Right atrium auricular region (tissue), 2 donors: ENCODE data around the gene OR1L8. TPM values are rescaled to one million over a fixed set of nuclear protein-coding genes. Genes with fewer than 3 reads are reported as not detected.

Experiments used
- DNase-seq: peaks from one replicate; pipeline ENCODE4 v3.0.0-alpha.2; 2019; ENCODE audit warnings: low spot score
- H3K27ac ChIP-seq, 2 donors: fragments of 200-600 bp; sonication (generic); 1 replicate in 1 of 2; 2 replicates in 1 of 2; pipeline ENCODE4 v1.5.1; 2016 to 2019
- H3K27me3 ChIP-seq, 2 donors: fragments of 200-600 bp; sonication (generic); one replicate each; pipeline versions ENCODE4 v1.5.1 to v1.6.0; 2017 to 2019
- H3K36me3 ChIP-seq: fragments of 200-600 bp; sonication (generic); one replicate; pipeline ENCODE4 v1.5.1; 2016
- H3K4me1 ChIP-seq, 2 donors: fragments of 200-600 bp; sonication (generic); one replicate each; pipeline versions ENCODE4 v1.5.1 to v1.6.0; 2017 to 2019
- H3K4me3 ChIP-seq, 2 donors: fragments of 200-600 bp; sonication (generic); 1 replicate in 1 of 2; 2 replicates in 1 of 2; pipeline ENCODE4 v1.5.1; 2017 to 2019; ENCODE audit warnings: mild to moderate bottlenecking in 1 of 2, moderate library complexity in 1 of 2
- H3K9me3 ChIP-seq, 2 donors: fragments of 200-600 bp; sonication (generic); one replicate each; pipeline ENCODE4 v1.5.1; 2019
- CTCF ChIP-seq, 2 donors: fragments of 200-600 bp; sonication (generic); IDR thresholded peaks; one replicate each; pipeline ENCODE4 v1.5.1; 2019; ENCODE audit warnings: antibody characterized with exemption in 2 of 2
- total RNA-seq, 2 donors: library from RNA; depleted of rRNA; stranded (reverse); fragments of >200 nt; gene quantifications; one replicate each; pipeline ENCODE4 v1.1.0, GENCODE V29; 2016

OR1L8 gene
- total RNA-seq, 2 donors from 2014 or later, result 0.43 to 0.48 TPM

GRCh38 chr9:122580360-122580759, 2.8 kb downstream of the OR1L8 start:
- no peaks in the 10 kb centered on the region for H3K27me3 ChIP-seq
- H3K9me3 ChIP-seq, result peaks cover 0 to 3% of the 10 kb centered on the region in 2 donors
- no peaks in the 10 kb centered on the region for H3K4me1 ChIP-seq
- H3K27ac ChIP-seq, result no peak overlapping the region
- no peak for DNase-seq
- no peaks in the 10 kb centered on the region for H3K36me3 ChIP-seq
- no peak for TF ChIP-seq CTCF (IDR thresholded peaks at IDR 0.05)
- no peak overlapping the region for H3K4me3 ChIP-seq

GRCh38 chr9:122579874-122580273, 3.3 kb downstream of the OR1L8 start:
- no peak overlapping the region for H3K4me3 ChIP-seq
- H3K27ac ChIP-seq, result no peak overlapping the region
- TF ChIP-seq CTCF (IDR thresholded peaks at IDR 0.05), result no peak
- H3K27me3 ChIP-seq, result no peaks in the 10 kb centered on the region
- peaks cover 0 to 4% of the 10 kb centered on the region in 2 donors for H3K9me3 ChIP-seq
- no peaks in the 10 kb centered on the region for H3K4me1 ChIP-seq
- no peak for DNase-seq
- no peaks in the 10 kb centered on the region for H3K36me3 ChIP-seq

GRCh38 chr9:122572456-122572855, 10.7 kb downstream of the OR1L8 start:
- no peaks in the 10 kb centered on the region for H3K4me1 ChIP-seq
- no peaks in the 10 kb centered on the region for H3K27me3 ChIP-seq
- no peak for DNase-seq
- no peaks in the 10 kb centered on the region for H3K36me3 ChIP-seq
- TF ChIP-seq CTCF (IDR thresholded peaks at IDR 0.05), result no peak
- H3K27ac ChIP-seq, result no peak overlapping the region
- H3K9me3 ChIP-seq, result peaks cover 0 to 7% of the 10 kb centered on the region in 2 donors
- no peak overlapping the region for H3K4me3 ChIP-seq

GRCh38 chr9:122567901-122568300, 15.3 kb downstream of the OR1L8 start:
- H3K9me3 ChIP-seq, result peaks cover 0 to 7% of the 10 kb centered on the region in 2 donors
- no peaks in the 10 kb centered on the region for H3K36me3 ChIP-seq
- DNase-seq, result no peak
- TF ChIP-seq CTCF (IDR thresholded peaks at IDR 0.05), result no peak
- no peaks in the 10 kb centered on the region for H3K27me3 ChIP-seq
- H3K4me1 ChIP-seq, result no peaks in the 10 kb centered on the region
- no peak overlapping the region for H3K4me3 ChIP-seq
- H3K27ac ChIP-seq, result no peak overlapping the region

GRCh38 chr9:122562134-122562760, 20.9 kb downstream of the OR1L8 start:
- Histone ChIP-seq H3K36me3 (no peaks in the 10 kb centered on the region), H3K27ac (no peak overlapping the region), H3K9me3 (peaks cover 0 to 7% of the 10 kb centered on the region in 2 donors), H3K27me3 (no peaks in the 10 kb centered on the region), H3K4me3 (no peak overlapping the region), H3K4me1 (no peaks in the 10 kb centered on the region)
- no peak for DNase-seq
- TF ChIP-seq CTCF (IDR thresholded peaks at IDR 0.05), result no peak

- Histone ChIP-seq H3K36me3 (no peaks in the 10 kb centered on the region), H3K27ac (no peak overlapping the region), H3K4me3 (no peak overlapping the region), H3K9me3 (peaks cover 0 to 7% of the 10 kb centered on the region in 2 donors), H3K4me1 (no peaks in the 10 kb centered on the region), H3K27me3 (no peaks in the 10 kb centered on the region)
- TF ChIP-seq CTCF (IDR thresholded peaks at IDR 0.05), result no peak
- no peak for DNase-seq
These were observed 21.7 kb downstream of the OR1L8 start for GRCh38 chr9:122561446-122561845.
